K562 (cell line): ENCODE data around the gene ASXL2. TPM values are rescaled to one million over a fixed set of nuclear protein-coding genes. Genes with fewer than 3 reads are reported as not detected.
A peak's percentile ranks its signal among the peaks of the same experiment; 100 is the strongest.

ENCODE experiments used
- ATAC-seq: fragments of 200-7000 bp; cut with Tn5 transposase; 3 replicates; pipeline ENCODE4 v1.9.1; 2020; ENCODE audit warnings: moderate library complexity
- BruUV-seq: library from RNA; stranded (reverse); fragments of 400-500 nt; replicated peaks from 2 replicates; lab custom pipeline; 2021; lab: Mats Ljungman, UMichigan
- CTCF ChIA-PET: fragments of 300-600 bp; formaldehyde crosslinking; extraction: SDS; loops from one replicate; lab custom pipeline; 2021; ENCODE audit warnings: low intra/inter-chr PET ratio; lab: Yijun Ruan, JAX
- POLR2A ChIA-PET: fragments of 300-600, 350-650 bp; sonication (Branson Sonifier 250); formaldehyde crosslinking; extraction: SDS; loops from one replicate; lab custom pipeline; 2021; ENCODE audit warnings: antibody characterized with exemption, inconsistent platforms; lab: Yijun Ruan, JAX
- DNase-seq, 4 experiments: peaks; one replicate each; pipeline versions ENCODE4 v3.0.0 to v3.0.0-alpha.2; 2011 to 2018; ENCODE audit warnings: low spot score in 3 of 4, mixed read lengths in 3 of 4; ENCODE audit errors: extremely low read depth in 1 of 4
- FAIRE-seq: peaks from 2 replicates; lab custom pipeline; 2011; peaks lifted over from hg19 to GRCh38; lab: Jason Lieb, UNC
- H2AFZ ChIP-seq: 2 replicates; pipeline ENCODE4 v1.6.0; 2011; ENCODE audit warnings: low read depth, low read length, control low read depth, inconsistent platforms
- H3K27ac ChIP-seq: fragments of 200-600 bp; 3 replicates; pipeline ENCODE4 v1.8.0; 2011; ENCODE audit warnings: low read depth, mild to moderate bottlenecking, control low read depth, inconsistent platforms, low read length, moderate library complexity, mixed read lengths; ENCODE audit errors: extremely low read depth
- H3K27me3 ChIP-seq, 2 experiments: fragments of 300-600 bp in 1 of 2; 2 replicates in 1 of 2; 3 replicates in 1 of 2; pipeline versions ENCODE4 v1.6.0 to v1.8.0; 2011; ENCODE audit warnings: inconsistent platforms in 2 of 2, low read length in 2 of 2, mild to moderate bottlenecking in 1 of 2, mixed read lengths in 1 of 2, moderate library complexity in 1 of 2; ENCODE audit not compliant: control insufficient read depth in 2 of 2, insufficient read depth in 2 of 2
- H3K36me3 ChIP-seq: fragments of 300-600 bp; 3 replicates; pipeline ENCODE4 v1.8.0; 2011; ENCODE audit warnings: mild to moderate bottlenecking, low read length, inconsistent platforms; ENCODE audit not compliant: control insufficient read depth, insufficient read depth
- H3K4me1 ChIP-seq, 2 experiments: fragments of 200-600 bp in 1 of 2; replicated peaks in 1 of 2; 2 replicates in 1 of 2; 3 replicates in 1 of 2; pipeline versions ENCODE4 v1.5.1 to v1.8.0; 2011; ENCODE audit warnings: inconsistent platforms in 2 of 2, low read length in 2 of 2, mild to moderate bottlenecking in 1 of 2, mixed read lengths in 1 of 2, moderate library complexity in 1 of 2; ENCODE audit not compliant: control insufficient read depth in 2 of 2, insufficient read depth in 2 of 2
- H3K4me2 ChIP-seq: 2 replicates; pipeline ENCODE4 v1.6.1; 2011; ENCODE audit warnings: low read length, control low read depth, inconsistent platforms, mixed read lengths; ENCODE audit not compliant: insufficient read depth
- H3K4me3 ChIP-seq: fragments of 200-600 bp; sonication (generic), shearing (Covaris generic); 2 replicates; pipeline ENCODE4 v1.5.1; 2016; ENCODE audit warnings: control low read depth, inconsistent platforms
- H3K79me2 ChIP-seq: fragments of 200-600 bp; 3 replicates; pipeline ENCODE4 v1.8.0; 2011; ENCODE audit warnings: low read length, inconsistent platforms; ENCODE audit not compliant: control insufficient read depth, insufficient read depth
- H3K9ac ChIP-seq, 2 experiments: 2 replicates each; pipeline versions ENCODE4 v1.6.0 to v1.6.1; 2011; ENCODE audit warnings: low read depth in 2 of 2, low read length in 2 of 2, control low read depth in 1 of 2, inconsistent platforms in 1 of 2, mild to moderate bottlenecking in 1 of 2, mixed read lengths in 1 of 2; ENCODE audit not compliant: insufficient read depth in 1 of 2
- H3K9me1 ChIP-seq: one replicate; pipeline ENCODE4 v1.6.0; 2011; ENCODE audit warnings: inconsistent platforms, mild to moderate bottlenecking, low read length, moderate library complexity; ENCODE audit not compliant: control insufficient read depth, insufficient read depth
- H3K9me3 ChIP-seq: replicated peaks from 2 replicates; pipeline ENCODE4 v1.5.1; 2011; ENCODE audit warnings: low read depth, low read length, inconsistent platforms; ENCODE audit not compliant: control insufficient read depth, insufficient read depth
- H4K20me1 ChIP-seq: replicated peaks from 2 replicates; pipeline ENCODE4 v1.6.1; 2011; ENCODE audit warnings: low read length, inconsistent platforms, mixed read lengths; ENCODE audit not compliant: control insufficient read depth, insufficient read depth
- CEBPB ChIP-seq: fragments of 450-650 bp; IDR thresholded peaks from 2 replicates; pipeline ENCODE4 v1.6.1; 2016; ENCODE audit warnings: missing genetic modification characterization, missing compliant biosample characterization
- CEBPG ChIP-seq, 3 experiments: fragments of 200-800 bp in 1 of 3; sonication (Bioruptor generic) in 1 of 3; sonication (generic) in 1 of 3; formaldehyde crosslinking in 1 of 3; IDR thresholded peaks in 2 of 3; conservative IDR thresholded peaks in 1 of 3; 2 replicates each; pipeline versions ENCODE4 v1.6.1 to v1.8.0; 2016 to 2022; ENCODE audit warnings: missing compliant biosample characterization in 2 of 3, missing genetic modification characterization in 2 of 3, mild to moderate bottlenecking in 1 of 3, missing genetic modification reagents in 1 of 3
- NR2C1 ChIP-seq, 2 experiments: fragments of 450-650 bp; IDR thresholded peaks; 2 replicates each; pipeline ENCODE4 v1.6.1; 2017; ENCODE audit warnings: mild to moderate bottlenecking in 2 of 2, antibody characterized with exemption in 1 of 2, inconsistent platforms in 1 of 2, missing compliant biosample characterization in 1 of 2, missing genetic modification characterization in 1 of 2
- TRIM24 ChIP-seq, 2 experiments: fragments of 450-650 bp; IDR thresholded peaks; 2 replicates each; pipeline ENCODE4 v1.6.1; 2016
- ZNF395 ChIP-seq: fragments of 200-800 bp; sonication (Bioruptor generic); IDR thresholded peaks from 2 replicates; pipeline ENCODE4 v1.6.1; 2017; ENCODE audit warnings: missing genetic modification characterization, missing compliant biosample characterization
- WGBS: fragments of 100-300 bp; shearing (Covaris generic); methylation state at CpG from one replicate; pipeline ENCODE4 v1.1.6; 2016; ENCODE audit warnings: low coverage, mixed read lengths; ENCODE audit not compliant: insufficient coverage; ENCODE audit errors: missing lambda C conversion rate; 5-methylcytosine and 5-hydroxymethylcytosine counted together
- in situ Hi-C: fragments of 300-500 bp; cut with MboI; formaldehyde crosslinking; loops from 4 replicates; pipeline ENCODE4 v1.15.0; 2018; ENCODE audit warnings: inconsistent platforms, mixed read lengths
- intact Hi-C: fragments of 100-400 bp; cut with micrococcal nuclease; formaldehyde crosslinking; loops from 2 replicates; pipeline ENCODE4 v1.14.2; 2022
- polyA plus RNA-seq, 8 experiments: library from polyadenylated mRNA; depleted of rRNA in 4 of 8; stranded (reverse) in 5 of 8; unstranded in 3 of 8; fragments of >200 nt; fragmentation: Nextera tagmentation in 2 of 8; fragmentation: Illumina TruSeq in 1 of 8; extraction: Ambion mirVana in 2 of 8; extraction: Trizol in 1 of 8; gene quantifications; 2 replicates each; pipeline versions ENCODE4 v1.2.1 to v1.2.3, GENCODE V29; 2011 to 2014; ENCODE audit warnings: inconsistent platforms in 1 of 8, missing spikeins in 1 of 8
- total RNA-seq, 7 experiments: library from RNA; depleted of rRNA in 6 of 7; stranded (reverse); fragments of >200 nt in 6 of 7; fragmentation: Illumina TruSeq in 2 of 7; extraction: Trizol in 2 of 7; gene quantifications; 2 replicates each; pipeline versions ENCODE4 v1.2.1 to v1.2.3, GENCODE V29; 2011 to 2021; ENCODE audit warnings: low replicate concordance in 1 of 7
- TF ChIP-seq, protein P1 (sequence below): fragments of 450-650 bp; IDR thresholded peaks from 2 replicates; pipeline ENCODE4 v1.6.1; 2016; ENCODE audit warnings: missing biosample characterization, missing genetic modification characterization
- TF ChIP-seq, protein P2 (sequence below): fragments of 450-650 bp; IDR thresholded peaks from 2 replicates; pipeline ENCODE4 v1.6.1; 2017; ENCODE audit warnings: antibody characterized with exemption, mild to moderate bottlenecking
- TF ChIP-seq, protein P3 (sequence below), 2 experiments: fragments of 450-650 bp; IDR thresholded peaks; 2 replicates each; pipeline ENCODE4 v1.6.1; 2016

Gene ASXL2
- total and polyA plus RNA-seq, 9 of the 15 experiments (the other 6 are each of a cell fraction or from before 2014, with no cell fraction given): 2.2 to 25.9 (median 9.0) TPM

DNA sequence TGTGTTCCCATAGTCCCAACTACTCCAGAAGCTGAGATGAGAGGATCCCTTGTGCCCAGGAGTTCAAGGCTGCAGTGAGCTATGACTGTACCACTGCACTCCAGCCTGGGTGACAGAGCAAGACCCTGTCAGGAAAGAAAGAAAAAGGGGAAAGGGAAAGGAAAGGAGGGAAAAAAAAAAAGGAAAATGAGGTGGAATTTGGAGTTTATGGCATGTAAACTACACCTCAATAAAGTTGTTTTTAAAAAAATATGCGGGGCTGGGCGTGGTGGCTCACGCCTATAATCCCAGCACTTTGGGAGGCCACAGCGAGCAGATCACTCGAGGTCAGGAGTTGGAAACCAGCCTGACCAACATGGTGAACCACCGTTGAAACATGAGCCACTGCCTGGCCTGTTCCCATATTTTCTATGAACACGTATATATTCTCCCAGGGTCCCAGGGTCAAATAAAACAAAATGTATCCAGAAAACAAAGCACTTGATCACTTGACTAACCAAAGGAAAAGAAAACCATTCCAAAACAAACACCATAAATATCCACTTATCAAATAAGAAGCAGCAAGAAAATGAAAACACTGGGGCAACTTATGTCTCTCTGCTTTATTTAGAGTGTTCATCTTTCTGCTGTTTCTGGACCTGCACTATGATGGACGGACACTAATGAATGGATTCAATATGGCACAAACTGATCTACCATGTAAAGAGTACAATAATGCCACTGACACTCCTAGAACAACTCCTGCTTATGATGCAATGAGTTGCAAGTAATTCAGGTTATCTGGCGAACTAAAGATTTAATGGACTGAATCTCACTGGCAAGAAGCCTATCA lies 56.8 kb downstream of the ASXL2 start:
- H3K27me3 ChIP-seq: no peaks in the 10 kb centered on the region
- peaks cover 7 to 8% of the 10 kb centered on the region in 2 experiments for H3K4me1 ChIP-seq
- peak overlapping the region in 1 of 2 experiments; percentile 37; a peak in 2 of 4 replicates for H3K9ac ChIP-seq
- in situ Hi-C loops (no loop called here), intact Hi-C loops (no loop called here)
- peak overlapping the region; percentile 15; the same call in 1 of the 2 replicates for H2AFZ ChIP-seq
- WGBS: 38% methylated on average over 9 of the region's 9 CpGs
- POLR2A ChIA-PET: interaction anchor here (0.6 kb wide), 1 partner anchor 1489 kb away, joined by 4 read pairs; no protein-coding TSS in a partner anchor
- DNase-seq: peak in 1 of 4 experiments; percentile 13
- CTCF ChIA-PET: no interaction called here
- no peak overlapping the region for H3K4me2 ChIP-seq
- H4K20me1 ChIP-seq: no peaks in the 10 kb centered on the region
- peak; percentile 80 for ATAC-seq
- no peaks in the 10 kb centered on the region for H3K9me3 ChIP-seq
- peak overlapping the region; percentile 49; the same call in 2 of the 3 replicates for H3K27ac ChIP-seq
- peak; percentile 40 for FAIRE-seq
- H3K36me3 ChIP-seq: peaks cover 9% of the 10 kb centered on the region; the same call in 1 of the 3 replicates
- H3K79me2 ChIP-seq: peaks cover 32% of the 10 kb centered on the region; the same call in 2 of the 3 replicates
- no TSS peak for BruUV-seq
- H3K9me1 ChIP-seq: no peaks in the 10 kb centered on the region
- H3K4me3 ChIP-seq: no peak overlapping the region
- TF ChIP-seq, protein P1, sequence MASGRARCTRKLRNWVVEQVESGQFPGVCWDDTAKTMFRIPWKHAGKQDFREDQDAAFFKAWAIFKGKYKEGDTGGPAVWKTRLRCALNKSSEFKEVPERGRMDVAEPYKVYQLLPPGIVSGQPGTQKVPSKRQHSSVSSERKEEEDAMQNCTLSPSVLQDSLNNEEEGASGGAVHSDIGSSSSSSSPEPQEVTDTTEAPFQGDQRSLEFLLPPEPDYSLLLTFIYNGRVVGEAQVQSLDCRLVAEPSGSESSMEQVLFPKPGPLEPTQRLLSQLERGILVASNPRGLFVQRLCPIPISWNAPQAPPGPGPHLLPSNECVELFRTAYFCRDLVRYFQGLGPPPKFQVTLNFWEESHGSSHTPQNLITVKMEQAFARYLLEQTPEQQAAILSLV: peak; percentile 76
- TF ChIP-seq CEBPB (tag) (0 out of 2 replicates have a peak, but pooled peaks have one; percentile 20), ZNF395 (CRISPR knock-in tag) (peak; percentile 2; the same call in 1 of the 2 replicates), CEBPG (CRISPR knock-in tag; IDR thresholded peaks at IDR 0.05) (peak; percentile 92), CEBPG (tag; conservative IDR thresholded peaks at IDR 0.05 in 1 of 2, IDR thresholded peaks at IDR 0.05 in 1 of 2) (peak; percentile 67 to 96), NR2C1 (IDR thresholded peaks at IDR 0.05) (no peak), NR2C1 (tag; IDR thresholded peaks at IDR 0.05) (peak; percentile 59; the same call in 1 of the 2 replicates), TRIM24 (IDR thresholded peaks at IDR 0.05) (peak; percentile 66 to 79)
- TF ChIP-seq, protein P2, sequence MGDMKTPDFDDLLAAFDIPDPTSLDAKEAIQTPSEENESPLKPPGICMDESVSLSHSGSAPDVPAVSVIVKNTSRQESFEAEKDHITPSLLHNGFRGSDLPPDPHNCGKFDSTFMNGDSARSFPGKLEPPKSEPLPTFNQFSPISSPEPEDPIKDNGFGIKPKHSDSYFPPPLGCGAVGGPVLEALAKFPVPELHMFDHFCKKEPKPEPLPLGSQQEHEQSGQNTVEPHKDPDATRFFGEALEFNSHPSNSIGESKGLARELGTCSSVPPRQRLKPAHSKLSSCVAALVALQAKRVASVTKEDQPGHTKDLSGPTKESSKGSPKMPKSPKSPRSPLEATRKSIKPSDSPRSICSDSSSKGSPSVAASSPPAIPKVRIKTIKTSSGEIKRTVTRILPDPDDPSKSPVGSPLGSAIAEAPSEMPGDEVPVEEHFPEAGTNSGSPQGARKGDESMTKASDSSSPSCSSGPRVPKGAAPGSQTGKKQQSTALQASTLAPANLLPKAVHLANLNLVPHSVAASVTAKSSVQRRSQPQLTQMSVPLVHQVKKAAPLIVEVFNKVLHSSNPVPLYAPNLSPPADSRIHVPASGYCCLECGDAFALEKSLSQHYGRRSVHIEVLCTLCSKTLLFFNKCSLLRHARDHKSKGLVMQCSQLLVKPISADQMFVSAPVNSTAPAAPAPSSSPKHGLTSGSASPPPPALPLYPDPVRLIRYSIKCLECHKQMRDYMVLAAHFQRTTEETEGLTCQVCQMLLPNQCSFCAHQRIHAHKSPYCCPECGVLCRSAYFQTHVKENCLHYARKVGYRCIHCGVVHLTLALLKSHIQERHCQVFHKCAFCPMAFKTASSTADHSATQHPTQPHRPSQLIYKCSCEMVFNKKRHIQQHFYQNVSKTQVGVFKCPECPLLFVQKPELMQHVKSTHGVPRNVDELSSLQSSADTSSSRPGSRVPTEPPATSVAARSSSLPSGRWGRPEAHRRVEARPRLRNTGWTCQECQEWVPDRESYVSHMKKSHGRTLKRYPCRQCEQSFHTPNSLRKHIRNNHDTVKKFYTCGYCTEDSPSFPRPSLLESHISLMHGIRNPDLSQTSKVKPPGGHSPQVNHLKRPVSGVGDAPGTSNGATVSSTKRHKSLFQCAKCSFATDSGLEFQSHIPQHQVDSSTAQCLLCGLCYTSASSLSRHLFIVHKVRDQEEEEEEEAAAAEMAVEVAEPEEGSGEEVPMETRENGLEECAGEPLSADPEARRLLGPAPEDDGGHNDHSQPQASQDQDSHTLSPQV: peak; percentile 59
- TF ChIP-seq, protein P3, sequence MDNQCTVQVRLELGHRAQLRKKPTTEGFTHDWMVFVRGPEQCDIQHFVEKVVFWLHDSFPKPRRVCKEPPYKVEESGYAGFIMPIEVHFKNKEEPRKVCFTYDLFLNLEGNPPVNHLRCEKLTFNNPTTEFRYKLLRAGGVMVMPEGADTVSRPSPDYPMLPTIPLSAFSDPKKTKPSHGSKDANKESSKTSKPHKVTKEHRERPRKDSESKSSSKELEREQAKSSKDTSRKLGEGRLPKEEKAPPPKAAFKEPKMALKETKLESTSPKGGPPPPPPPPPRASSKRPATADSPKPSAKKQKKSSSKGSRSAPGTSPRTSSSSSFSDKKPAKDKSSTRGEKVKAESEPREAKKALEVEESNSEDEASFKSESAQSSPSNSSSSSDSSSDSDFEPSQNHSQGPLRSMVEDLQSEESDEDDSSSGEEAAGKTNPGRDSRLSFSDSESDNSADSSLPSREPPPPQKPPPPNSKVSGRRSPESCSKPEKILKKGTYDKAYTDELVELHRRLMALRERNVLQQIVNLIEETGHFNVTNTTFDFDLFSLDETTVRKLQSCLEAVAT (IDR thresholded peaks at IDR 0.05): no peak
